ENCODE measurements around the gene PSMD13.
"Not testable (repeated sequence)": the region's sequence is repeated elsewhere in the genome, so short reads cannot be mapped to it uniquely, and the experiment has no call there.

Gene PSMD13

DNA sequence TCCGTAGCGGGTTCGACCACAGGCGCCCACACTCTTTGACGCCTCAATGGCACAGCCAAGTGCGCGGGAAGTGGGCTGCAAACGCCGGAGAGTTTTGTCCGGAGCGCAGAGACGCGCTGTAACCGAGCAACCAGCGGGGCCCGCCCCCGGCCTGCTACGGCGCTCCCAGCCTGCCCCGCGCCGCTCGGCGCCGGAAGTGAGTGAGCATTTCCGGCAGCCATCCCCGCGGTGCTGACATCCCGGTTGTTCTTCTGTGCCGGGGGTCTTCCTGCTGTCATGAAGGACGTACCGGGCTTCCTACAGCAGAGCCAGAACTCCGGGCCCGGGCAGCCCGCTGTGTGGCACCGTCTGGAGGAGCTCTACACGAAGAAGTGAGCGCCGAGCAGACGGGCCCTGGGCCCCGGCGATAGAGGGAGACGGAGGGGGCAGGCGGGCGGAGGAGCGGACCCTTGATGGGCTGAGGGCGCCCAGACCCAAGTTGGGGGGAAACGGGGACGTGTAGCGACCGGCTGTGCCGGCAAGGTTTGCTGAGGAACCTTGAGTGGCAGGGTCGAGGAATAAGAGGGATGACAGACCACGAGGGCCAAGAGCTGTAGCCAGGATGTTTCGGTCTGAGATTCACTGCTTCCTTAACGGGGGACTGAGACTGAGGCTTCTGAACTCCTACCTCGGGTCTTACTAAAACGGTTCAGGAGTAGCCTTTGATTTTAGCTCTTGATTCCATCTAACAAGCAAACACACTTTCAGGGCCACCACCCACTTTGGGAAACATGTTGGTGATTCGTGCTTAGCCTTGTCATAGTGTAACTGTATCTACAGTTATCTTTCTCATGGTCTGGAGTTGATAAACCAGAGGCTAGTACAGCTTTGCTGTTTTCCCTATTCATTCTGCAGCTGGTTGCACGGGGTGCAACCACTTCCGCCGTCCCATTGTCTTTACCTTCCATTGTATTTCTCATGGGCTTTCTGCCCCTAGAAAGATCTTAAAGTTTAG lies at the start of gene PSMD13:
TSS of gene PSMD13 (plus strand) at position 203 of the 994 bp plus-strand sequence. CDS start at position 277, 74 bp downstream.
- DNase-seq = peak; percentile 93

DNA sequence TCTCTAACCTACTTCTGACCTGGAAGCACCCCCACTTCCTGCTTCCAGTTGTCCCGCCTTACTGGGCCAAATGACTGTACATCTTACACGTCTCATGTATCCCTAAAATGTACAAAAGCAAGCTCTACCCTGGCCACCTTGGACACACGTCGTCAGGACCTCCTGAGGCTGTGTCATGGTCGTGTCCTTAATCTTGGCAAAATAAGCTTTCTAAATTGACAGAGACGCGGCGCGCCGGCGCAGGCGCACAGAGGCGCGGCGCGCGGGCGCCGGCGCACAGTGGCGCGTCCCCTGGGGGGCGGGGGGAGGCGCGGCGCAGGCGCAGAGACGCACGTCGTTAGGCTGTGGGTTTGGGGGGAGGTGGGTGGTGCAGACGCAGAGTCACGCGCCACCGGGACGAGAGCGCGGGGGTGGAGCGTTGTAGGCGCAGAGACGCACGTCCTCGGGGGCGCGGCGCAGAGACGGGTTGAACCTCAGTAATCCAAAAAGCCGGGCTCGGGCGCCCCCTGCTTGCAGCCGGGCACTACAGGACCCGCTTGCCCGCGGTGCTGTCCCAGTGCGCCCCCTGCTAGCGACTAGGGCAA lies 47.5 kb upstream of the PSMD13 start:
- not testable (repeated sequence) for DNase-seq

DNA sequence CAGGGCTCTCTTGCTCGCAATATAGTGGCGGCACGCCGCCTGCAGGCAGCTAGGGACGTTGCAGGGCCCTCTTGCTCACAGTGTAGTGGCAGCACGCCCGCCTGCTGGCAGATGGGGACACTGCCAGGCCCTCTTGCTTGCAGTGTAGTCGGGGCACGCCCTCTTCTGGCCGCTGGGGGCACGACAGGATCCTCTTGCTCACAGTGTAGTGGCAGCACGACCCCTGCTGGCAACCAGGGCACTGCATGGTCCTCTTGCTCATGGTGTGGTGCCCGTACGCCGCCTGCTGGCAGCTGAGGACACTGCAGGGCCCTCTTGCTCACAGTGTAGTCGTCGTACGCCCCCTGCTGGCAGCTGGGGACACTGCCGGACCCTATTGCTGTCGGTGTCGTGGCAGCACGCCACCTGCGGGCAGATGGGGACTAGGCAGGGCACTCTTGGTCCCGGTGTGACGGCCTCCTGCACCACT lies 46.9 kb upstream of the PSMD13 start:
- peak; percentile 67 for DNase-seq

DNA sequence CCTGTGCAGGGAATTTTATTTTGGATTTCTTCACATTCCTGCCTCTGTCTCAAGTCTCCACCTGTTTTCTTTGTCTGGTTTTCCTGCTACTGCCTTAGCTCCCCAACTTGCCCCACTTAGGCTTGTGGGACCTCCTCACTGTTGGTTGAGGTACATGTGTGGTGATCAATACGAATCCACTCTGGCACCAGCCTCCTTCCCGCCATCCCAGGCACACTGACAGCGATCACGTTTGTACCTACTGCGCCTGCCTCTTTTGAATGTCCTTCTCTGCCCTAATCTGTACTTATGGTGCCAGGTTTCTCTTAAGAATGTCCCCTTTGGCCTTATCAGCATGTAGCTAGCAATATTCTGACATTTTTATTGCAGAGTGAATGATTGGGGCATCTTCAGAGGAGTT lies 46.2 kb upstream of the PSMD13 start:
- not testable (repeated sequence) for DNase-seq

DNA sequence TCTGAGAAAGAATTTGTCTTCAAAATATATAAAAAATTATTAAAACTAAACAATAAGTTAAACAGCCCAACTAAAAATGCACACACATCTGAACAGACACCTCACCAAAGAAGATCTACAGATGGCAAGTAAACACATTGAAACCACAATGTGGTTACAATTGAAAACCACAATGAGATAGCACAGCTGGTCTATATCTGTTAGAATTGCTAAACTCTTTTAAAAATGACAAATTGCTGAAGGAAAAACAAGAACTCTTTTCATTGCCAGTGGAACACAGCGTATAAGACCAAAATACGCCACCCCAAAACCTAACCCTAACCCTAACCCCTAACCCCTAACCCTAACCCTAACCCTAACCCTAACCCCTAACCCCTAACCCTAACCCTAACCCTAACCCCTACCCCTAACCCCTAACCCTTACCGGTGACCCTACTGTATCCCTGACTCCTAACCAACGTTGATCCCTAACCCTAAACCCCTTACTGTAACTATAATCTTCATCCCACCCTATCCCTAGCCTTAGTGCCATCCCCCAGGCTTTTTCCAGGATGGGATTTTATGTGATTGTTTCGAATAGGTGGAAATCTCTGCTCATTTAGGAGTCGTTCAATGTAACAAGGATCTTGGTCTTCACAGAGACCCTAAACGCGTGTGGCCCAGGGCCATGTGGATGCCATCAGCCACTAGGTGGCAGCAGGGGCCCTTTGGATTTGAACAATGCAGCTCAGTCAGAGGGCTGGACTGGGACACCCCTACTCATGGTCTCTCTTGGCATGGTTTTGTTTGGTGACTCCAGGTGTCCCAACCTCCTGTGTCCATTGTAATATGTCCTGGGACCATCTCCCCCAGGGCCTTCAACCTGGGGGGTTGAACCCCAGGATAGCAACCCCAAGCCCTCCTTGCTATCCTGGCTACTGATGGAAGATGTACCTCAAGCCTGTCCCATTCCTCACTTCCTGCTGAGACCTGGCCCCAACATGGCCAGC lies 45.0 kb upstream of the PSMD13 start:
- DNase-seq = peak; percentile 61

DNA sequence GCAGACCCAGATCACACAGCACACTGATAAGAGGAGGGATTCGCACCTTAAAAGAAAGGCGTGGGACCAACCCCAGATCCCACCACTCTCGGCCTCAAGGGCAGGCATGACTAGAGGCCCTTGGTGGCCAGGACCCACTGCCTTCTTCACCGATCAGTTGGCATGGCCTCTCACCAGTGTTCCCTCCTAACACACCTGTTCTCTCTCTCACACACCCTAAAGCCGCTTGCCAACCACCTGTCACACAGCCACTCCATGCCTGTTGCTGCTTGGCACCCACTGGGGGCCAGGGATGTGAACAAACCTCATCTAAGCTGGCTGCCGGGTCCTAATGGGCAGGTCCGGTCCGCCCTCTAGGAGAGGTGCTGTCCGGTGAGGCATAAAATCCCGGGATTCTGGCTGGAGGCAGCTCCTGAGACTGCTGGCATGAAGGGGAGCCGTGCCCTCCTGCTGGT lies 44.1 kb upstream of the PSMD13 start, which contains the start of gene SCGB1C1:
TSS of gene SCGB1C1 (plus strand) at position 405 of the 455 bp plus-strand sequence. CDS start at position 427, 22 bp downstream.
- not testable (repeated sequence) for DNase-seq

DNA sequence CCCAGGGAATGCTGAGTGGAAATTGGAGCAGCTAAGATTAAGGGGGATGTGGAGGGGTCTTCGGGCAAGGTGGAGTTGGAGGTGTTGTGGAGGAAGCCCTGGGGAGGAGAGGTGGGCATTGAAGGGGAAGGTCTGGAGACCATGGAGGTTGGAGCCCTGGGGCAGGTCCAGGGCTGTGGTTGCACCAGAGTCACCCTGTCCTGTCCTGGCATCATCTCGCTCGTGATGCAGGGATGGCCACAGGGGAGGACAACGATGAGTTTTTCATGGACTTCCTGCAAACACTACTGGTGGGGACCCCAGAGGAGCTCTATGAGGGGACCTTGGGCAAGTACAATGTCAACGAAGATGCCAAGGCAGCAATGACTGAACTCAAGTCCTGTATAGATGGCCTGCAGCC lies 43.3 kb upstream of the PSMD13 start:
- DNase-seq = not testable (repeated sequence)

DNA sequence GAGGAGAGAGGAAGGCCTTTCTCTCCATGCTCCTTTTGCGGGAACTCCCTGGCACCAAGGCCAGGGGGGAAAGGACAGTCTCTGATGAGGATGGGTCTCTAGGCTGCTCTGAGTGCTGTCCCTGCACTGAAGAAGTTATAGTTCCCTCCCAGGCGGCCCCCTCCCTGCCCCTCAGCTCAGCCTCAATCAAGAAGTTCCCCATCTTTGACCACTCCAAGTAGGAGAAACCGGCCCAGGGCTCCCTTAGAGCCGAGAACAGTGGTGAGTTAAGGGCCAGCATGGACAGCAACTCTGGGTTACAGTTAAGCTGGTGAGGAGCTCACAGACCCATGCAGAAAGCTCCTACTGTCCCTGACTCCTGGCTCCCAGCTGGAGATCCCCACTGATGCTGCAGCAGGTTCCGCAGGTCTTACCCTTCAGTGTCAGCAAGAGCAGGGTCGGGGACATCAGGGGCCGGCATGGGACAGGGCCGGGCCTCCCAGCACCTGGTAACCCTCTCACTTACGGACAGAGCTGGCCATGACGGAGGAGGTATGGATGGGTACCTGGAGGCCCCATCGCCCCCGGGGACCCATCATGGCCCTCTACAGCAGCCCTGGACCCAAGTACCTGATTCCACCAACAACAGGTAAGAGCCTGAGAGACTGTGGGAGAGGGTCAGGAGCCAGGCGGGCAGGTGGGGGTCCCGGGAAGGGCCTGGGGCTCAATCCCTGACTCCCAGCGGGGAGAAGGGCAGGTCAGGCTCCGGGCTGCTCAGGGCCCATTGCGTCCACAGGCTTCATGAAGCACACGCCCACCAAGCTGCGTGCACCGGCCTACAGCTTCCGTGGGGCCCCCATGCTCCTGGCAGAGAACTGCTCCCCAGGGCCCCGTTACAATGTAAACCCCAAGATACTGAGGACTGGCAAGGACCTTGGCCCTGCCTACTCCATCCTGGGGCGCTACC lies 39.7 kb upstream of the PSMD13 start:
- DNase-seq = no peak

DNA sequence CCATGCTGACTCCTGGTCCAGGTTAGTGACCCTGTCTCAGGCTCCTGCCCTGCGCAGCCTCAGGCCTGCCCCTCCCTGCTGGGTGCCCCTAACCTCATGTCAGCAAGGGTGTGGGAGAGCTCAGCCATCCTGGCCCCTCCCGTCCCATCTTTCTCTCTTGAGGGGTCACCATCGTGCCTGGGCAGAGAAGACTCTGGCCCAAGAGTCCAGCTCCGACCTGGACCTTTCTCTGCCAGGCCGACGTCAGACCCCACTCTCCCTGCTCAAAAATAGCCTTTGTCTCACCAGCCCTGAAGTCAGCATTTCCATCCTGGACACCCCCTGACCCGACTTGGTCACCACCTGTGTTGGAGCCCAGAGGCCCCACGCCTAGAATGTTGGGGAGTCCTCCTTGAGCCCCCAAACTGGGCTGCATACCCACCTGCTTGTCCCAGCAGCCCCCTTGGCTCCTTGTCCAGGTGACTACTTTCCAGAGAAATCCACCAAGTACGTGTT lies 39.0 kb upstream of the PSMD13 start:
- no peak for DNase-seq

DNA sequence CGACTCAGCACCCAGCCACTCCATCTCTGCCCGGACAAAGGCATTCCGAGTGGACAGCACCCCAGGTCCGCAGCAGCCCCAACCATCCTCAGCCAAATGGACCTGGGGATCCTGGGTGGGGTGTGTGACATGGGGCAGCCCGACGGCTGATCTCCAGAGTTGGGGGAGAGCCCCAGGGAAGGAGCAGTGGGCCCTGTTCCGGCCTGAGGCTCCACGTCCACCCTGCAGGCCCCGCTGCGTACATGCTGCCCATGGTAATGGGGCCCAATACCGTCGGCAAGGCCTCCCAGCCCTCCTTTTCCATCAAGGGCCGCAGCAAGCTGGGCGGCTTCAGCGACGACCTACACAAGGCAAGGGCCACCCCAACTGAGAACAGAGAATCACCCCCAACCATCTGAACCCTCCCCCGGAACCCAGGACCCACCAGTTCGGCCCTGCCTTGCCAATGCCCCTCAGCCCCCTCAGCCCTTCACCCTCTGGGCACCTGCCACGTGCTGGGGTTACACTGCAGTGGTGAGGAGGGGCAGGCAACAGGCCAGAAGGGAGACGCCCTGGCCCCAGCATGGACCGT lies 38.5 kb upstream of the PSMD13 start:
- no peak for DNase-seq

DNA sequence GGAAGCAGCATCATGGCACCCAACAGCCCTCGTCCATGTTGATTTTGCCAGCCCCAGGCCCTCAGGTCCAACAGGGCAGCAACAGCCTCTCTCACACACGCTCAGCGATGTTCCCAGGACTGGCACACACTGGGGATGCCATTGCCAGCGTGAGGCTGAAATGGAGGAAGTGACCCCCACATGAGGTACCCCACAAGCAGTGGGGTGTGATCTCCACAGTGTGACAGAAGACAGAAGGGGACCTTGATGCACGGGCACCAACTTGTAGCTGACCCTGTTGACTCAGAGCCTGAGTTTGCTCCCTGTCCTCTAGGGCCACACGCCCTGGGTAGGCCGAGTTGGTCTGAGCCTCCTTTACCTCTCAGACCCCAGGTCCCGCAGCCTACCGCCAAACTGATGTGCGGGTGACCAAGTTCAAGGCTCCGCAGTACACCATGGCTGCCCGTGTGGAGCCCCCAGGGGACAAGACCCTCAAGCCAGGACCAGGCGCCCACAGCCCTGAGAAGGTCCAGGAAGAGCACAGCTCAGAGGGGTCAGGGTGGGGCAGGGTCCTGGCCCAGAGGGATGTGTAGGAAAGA lies 37.7 kb upstream of the PSMD13 start:
- no peak for DNase-seq

DNA sequence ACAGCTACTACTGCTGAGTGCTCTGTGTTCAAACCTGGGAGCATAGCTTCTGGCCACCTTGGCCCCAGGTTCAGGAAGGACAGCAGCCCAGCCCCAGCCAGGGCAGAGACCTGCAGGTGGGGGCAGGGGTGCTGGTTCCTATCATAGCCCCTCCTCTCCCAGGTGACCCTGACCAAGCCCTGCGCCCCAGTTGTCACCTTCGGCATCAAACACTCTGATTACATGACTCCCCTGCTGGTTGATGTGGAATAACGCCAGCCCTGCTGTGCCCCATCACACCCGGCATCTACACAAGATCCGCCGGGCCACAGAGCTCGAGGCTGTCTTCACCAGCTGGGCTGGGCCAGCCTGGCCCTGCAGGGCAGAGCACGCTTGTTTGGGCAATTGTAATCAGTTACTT lies 37.0 kb upstream of the PSMD13 start:
- DNase-seq = no peak

DNA sequence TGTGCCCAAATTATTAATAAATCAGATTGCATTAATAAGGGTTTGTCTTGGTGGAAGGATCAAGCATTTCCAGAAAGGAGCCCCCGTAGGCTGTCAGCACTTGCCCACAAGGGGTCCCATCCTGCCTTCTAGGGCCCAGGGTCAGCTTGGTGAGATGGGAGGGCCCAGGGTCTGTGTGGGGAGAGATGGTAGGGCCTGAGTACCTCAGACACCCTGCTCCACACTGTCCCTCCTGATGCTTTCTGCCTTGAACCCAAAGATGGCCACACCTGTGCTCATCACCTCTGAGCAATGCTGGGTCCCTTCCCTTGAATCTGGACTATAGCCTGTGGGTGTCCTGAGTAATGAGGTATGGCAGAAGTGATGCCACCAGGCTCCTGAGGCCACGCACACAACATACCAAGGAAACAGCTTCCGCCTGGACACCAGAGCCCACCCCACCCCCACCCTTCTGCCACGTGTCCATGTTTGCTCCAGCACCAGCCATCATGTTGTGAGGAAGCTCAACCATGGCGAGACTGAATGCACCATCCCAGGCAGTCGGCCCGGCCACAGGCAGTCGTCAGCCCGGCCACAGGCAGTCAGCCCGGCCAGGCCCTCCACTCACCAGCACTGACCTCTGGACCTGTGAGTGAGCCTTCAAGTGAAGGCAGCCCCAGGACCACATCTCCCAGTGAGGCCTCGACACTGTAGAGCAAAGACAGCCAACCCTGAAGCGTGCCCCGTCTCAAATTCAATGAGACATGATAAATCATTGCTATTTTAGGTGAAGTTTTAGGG lies 36.4 kb upstream of the PSMD13 start:
- no peak for DNase-seq

DNA sequence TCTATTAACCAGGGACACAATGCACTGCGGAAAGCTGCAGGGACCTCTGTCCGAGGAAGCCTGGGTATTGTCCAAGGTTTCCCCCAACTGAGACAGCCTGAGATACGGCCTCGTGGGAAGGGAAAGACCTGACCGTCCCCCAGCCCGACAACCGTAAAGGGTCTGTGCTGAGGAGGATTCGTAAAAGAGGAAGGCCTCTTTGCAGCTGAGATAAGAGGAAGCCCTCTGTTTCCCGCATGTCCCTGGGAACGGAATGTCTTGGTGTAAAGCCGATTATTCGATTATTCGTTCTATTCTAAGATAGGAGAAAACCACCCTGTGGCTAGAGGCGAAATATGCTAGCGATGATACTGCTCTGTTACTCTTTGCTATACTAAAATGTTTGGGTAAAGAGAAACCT lies 34.8 kb upstream of the PSMD13 start:
- DNase-seq = peak; percentile 27

DNA sequence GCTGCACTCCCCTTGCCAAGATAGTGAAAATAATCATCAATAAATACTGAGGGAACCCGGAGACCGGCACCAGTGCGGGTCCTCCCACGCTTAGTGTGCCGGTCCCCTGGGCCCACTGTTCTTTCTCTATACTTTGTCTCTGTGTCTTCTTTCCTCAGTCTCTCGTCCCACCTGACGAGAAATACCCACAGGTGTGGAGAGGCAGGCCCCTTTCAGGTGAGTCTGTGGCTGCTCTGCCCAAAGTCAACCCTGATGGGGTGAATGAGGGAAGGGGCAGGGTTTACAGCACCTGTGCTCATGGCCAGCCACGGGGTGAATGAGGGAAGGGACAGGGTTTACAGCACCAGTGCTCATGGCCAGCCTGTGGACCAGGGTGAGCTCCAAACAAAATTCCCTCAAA lies 34.3 kb upstream of the PSMD13 start:
- peak; percentile 24 for DNase-seq

DNA sequence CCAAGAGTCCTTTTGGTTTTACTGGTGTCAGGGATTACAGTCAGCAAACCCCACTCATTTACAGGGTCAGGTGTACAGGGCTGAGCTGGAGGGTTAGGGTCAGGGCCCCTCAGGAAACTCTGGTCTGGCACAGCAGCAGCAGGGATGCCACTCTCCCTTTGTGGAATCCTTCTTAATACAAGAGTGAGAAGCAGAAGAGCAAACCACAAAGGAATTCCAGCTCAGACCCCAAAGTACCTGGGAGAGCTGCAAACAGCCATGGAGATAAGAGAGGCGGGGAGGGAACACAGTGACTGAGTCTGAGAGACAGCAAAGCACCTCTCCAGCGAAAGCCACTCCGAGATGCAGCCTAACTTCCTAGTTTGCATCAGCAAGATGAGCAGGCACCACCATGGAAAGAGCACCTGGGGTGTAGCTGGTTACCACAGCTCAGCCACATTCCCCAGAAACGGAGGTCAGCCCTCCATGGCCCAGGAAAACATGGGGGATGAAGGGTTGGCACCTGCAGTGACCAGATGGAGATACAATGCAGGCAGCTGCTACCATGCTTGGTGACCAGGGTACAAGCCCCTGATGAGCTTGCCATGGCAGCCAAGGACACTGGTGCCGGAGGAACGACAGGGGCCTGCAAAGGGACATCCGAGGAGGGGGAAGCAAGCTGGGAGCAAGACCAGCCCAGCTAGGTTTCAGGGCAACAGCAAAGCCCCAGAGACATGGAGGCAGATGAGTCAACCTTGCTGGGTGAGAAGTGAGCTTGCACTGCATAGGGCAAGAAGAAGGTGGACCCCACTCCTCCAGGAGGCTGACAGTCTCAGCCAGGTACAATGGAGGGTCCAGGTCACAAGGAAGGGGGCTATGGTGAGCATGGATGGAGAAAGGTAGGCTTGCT lies 33.5 kb upstream of the PSMD13 start:
- DNase-seq = peak; percentile 23

DNA sequence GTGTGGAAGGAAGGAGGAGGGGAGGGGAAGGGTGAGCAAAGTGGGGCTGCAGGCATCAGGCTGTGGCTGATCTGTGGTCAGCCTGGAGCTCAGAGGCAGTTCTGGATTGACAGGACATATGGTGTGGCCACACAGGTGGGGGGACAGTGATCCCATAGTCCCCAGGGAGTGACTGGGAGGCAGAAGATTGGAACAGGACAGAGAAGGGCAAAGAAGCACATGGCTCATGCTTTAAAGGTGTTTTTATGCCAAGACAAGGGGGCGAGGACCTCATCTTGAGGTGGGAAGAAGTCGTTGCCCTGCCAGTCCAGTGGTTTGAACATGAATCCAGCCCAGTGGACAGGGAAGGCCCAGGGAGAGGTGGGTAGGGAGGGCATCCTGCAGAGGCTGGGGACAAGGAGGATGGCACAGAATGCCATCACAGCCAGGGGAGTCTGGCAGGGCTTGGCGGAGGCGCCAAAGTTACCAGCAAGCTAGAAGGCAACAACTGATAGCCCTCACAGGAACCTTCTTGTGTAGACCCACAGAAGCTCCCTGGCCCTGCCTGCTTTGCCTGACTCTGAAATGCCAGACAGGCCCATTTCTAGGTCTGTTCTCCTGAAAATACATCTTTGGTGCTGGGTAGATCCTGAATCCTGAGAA lies 32.7 kb upstream of the PSMD13 start:
- no peak for DNase-seq

DNA sequence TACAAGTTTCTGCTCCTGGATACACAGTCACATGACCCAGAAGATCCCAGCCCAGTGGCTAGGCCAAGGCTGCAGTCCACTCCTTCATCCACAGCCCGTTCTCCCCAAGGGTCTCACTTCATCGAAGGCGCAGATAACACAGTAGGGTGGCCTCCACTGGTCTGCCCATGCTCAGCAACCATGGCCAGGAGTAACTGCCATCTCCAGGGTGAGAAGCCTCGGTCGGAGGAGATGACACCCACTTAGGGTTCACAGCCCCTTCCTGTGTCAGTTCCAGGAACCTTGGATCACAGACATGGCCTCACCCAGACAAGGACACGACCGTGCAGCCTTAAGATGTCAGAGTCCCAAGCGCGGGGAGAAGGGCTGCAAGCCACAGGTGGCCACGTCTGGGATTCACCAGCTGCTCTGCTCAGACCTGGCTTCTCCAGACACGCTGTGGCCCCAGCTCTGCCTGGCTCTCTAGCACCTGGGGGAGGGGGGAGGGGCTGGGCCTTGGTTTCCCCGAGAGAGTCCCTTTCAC lies 32.1 kb upstream of the PSMD13 start:
- no peak for DNase-seq

Measured in stimulated activated CD8-positive, alpha-beta memory T cell treated with anti-CD3 and anti-CD28 coated beads, Interleukin-4, amount 100 ng/mL, for 48 hours (primary cell).